ENCODE results near the gene ATG12.

The ATG12 gene

DNA sequence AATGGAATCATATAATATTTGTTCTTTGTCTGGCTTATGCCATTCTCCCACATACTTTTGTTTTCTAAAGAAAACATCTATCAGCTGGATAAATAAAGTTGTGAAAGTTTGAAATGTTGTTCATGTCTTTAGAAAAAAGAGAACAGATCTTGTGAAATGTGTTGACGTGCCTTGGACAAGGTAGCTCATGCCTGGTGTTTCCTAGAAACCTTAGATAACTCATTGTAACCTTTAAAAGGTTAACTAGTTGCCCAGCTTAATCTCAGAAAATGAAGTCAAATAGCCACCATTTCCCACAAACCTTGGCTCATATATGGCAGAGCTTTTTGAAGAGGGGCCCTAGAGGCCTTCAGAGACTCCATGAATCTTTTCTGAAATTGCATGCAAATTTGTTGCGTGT is 40.2 kb downstream of the ATG12 start:
- Histone ChIP-seq H3K36me3 (ENCODE audit: low read depth) (no peaks in the 10 kb centered on the region), H3K27ac (ENCODE audit: poor library complexity, severe bottlenecking) (no peak overlapping the region), H3K27me3 (ENCODE audit: insufficient read depth, poor library complexity, severe bottlenecking) (no peaks in the 10 kb centered on the region), H3K4me3 (ENCODE audit: severe bottlenecking) (no peak overlapping the region), H3K9me3 (ENCODE audit: severe bottlenecking) (no peaks in the 10 kb centered on the region), H3K4me1 (ENCODE audit: insufficient read depth, poor library complexity, severe bottlenecking) (no peaks in the 10 kb centered on the region)
- no peak for DNase-seq (ENCODE audit: low spot score)
- TF ChIP-seq, protein P1, sequence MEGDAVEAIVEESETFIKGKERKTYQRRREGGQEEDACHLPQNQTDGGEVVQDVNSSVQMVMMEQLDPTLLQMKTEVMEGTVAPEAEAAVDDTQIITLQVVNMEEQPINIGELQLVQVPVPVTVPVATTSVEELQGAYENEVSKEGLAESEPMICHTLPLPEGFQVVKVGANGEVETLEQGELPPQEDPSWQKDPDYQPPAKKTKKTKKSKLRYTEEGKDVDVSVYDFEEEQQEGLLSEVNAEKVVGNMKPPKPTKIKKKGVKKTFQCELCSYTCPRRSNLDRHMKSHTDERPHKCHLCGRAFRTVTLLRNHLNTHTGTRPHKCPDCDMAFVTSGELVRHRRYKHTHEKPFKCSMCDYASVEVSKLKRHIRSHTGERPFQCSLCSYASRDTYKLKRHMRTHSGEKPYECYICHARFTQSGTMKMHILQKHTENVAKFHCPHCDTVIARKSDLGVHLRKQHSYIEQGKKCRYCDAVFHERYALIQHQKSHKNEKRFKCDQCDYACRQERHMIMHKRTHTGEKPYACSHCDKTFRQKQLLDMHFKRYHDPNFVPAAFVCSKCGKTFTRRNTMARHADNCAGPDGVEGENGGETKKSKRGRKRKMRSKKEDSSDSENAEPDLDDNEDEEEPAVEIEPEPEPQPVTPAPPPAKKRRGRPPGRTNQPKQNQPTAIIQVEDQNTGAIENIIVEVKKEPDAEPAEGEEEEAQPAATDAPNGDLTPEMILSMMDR (IDR thresholded peaks at IDR 0.05; ENCODE audit: poor library complexity, severe bottlenecking), result no peak
- ATAC-seq (ENCODE audit: low read depth), result no peak

DNA sequence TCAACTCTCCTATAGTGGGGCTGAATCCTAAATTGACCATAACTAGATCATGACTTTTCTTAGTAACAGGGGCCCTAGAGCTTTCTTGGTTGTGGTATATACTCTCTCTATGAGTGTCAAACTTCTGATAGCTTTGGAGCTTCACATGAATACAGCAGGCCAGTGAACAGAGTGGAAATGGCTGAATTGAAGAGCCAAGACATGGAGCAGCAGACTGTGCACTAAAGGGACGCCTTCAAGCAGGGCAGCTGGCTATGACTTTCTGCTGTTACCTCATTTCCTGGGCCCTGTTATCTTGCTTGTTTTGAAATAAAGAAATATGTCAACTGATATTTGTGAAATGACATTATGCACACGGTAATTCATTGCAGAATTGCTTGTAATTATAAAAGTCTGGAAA is 41.3 kb downstream of the ATG12 start:
- Histone ChIP-seq H3K4me1 (ENCODE audit: insufficient read depth, poor library complexity, severe bottlenecking) (no peaks in the 10 kb centered on the region), H3K27me3 (ENCODE audit: insufficient read depth, poor library complexity, severe bottlenecking) (peaks cover 3% of the 10 kb centered on the region), H3K36me3 (ENCODE audit: low read depth) (no peaks in the 10 kb centered on the region), H3K27ac (ENCODE audit: poor library complexity, severe bottlenecking) (no peak overlapping the region), H3K9me3 (ENCODE audit: severe bottlenecking) (no peaks in the 10 kb centered on the region), H3K4me3 (ENCODE audit: severe bottlenecking) (no peak overlapping the region)
- no peak for ATAC-seq (ENCODE audit: low read depth)
- DNase-seq (ENCODE audit: low spot score), result no peak
- TF ChIP-seq, protein P1 (IDR thresholded peaks at IDR 0.05; ENCODE audit: poor library complexity, severe bottlenecking), result no peak

DNA sequence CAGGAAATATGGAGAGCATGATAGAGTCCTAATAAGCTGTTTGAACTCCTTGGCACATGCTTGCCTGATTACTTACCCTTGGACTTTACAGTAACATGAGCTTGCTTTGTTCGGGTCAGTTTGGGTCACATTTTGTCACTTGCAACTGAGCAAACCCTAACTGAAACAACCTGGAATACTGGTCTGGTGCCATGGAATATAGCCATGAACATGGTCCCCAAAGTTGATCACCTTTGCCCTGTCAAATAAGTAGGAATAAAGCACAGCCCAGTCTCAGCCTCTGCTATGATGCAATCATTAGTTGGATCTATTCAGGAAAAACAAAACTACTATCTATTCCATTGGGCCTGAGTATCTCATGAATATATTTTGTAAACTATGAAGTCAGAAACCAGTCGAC is 43.1 kb downstream of the ATG12 start:
- H3K4me3 ChIP-seq (ENCODE audit: severe bottlenecking), result no peak overlapping the region
- H3K9me3 ChIP-seq (ENCODE audit: severe bottlenecking), result no peaks in the 10 kb centered on the region
- no peak for DNase-seq (ENCODE audit: low spot score)
- TF ChIP-seq, protein P1 (IDR thresholded peaks at IDR 0.05; ENCODE audit: poor library complexity, severe bottlenecking), result no peak
- H3K4me1 ChIP-seq (ENCODE audit: insufficient read depth, poor library complexity, severe bottlenecking), result no peaks in the 10 kb centered on the region
- H3K27me3 ChIP-seq (ENCODE audit: insufficient read depth, poor library complexity, severe bottlenecking), result peaks cover 3% of the 10 kb centered on the region
- no peak for ATAC-seq (ENCODE audit: low read depth)
- H3K36me3 ChIP-seq (ENCODE audit: low read depth), result no peaks in the 10 kb centered on the region
- H3K27ac ChIP-seq (ENCODE audit: poor library complexity, severe bottlenecking), result no peak overlapping the region

DNA sequence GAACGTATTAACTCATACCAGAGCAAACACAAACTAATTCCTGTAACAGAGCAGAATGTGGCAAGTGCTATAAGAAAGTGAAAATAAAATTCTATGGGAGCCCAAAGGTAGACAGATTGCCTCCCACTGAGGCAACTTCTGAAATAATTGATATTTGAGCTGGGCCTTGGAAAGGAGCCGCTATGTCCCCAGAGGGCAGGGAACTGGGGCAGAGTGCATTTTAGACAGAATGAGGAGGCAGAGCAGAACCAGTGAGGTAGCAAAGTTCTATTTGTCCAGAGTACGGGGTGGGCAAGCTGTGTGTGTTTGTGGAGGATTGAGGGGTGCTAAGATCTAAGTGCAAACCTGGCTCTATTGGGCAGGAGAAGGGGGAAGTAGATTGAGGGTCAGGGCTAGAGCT is 44.7 kb downstream of the ATG12 start:
- no peak overlapping the region for H3K27ac ChIP-seq (ENCODE audit: poor library complexity, severe bottlenecking)
- H3K9me3 ChIP-seq (ENCODE audit: severe bottlenecking), result no peaks in the 10 kb centered on the region
- TF ChIP-seq, protein P1 (IDR thresholded peaks at IDR 0.05; ENCODE audit: poor library complexity, severe bottlenecking), result no peak

DNA sequence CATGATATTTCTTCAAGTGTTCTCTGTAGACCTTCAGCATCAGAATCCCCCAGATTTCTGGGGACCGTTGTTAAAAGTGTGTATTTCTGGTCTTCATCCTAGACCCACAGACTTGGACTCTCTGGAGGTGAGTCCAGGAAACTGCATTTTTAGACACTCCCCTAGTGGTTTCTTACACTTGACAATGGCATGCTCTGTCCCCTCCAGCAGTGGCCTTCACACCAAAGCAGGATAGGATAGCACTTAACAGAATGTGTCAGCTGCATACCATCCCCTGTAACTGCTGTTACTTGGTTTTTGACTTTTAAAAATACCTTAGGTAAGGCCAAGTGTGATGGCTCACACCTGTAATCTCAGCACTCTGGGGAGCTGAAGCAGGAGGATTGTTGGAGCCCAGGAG is 45.7 kb downstream of the ATG12 start:
- Histone ChIP-seq H3K4me1 (ENCODE audit: insufficient read depth, poor library complexity, severe bottlenecking) (no peaks in the 10 kb centered on the region), H3K4me3 (ENCODE audit: severe bottlenecking) (no peak overlapping the region), H3K36me3 (ENCODE audit: low read depth) (no peaks in the 10 kb centered on the region), H3K27ac (ENCODE audit: poor library complexity, severe bottlenecking) (no peak overlapping the region), H3K9me3 (ENCODE audit: severe bottlenecking) (no peaks in the 10 kb centered on the region), H3K27me3 (ENCODE audit: insufficient read depth, poor library complexity, severe bottlenecking) (peaks cover 11% of the 10 kb centered on the region)
- DNase-seq (ENCODE audit: low spot score), result no peak
- TF ChIP-seq, protein P1 (IDR thresholded peaks at IDR 0.05; ENCODE audit: poor library complexity, severe bottlenecking), result no peak
- no peak for ATAC-seq (ENCODE audit: low read depth)

More for the DNA sequence above, 44.7 kb downstream of the ATG12 start:
- H3K4me1 ChIP-seq (ENCODE audit: insufficient read depth, poor library complexity, severe bottlenecking), result no peaks in the 10 kb centered on the region
- no peak for DNase-seq (ENCODE audit: low spot score)
- H3K36me3 ChIP-seq (ENCODE audit: low read depth), result no peaks in the 10 kb centered on the region
- H3K4me3 ChIP-seq (ENCODE audit: severe bottlenecking), result no peak overlapping the region
- H3K27me3 ChIP-seq (ENCODE audit: insufficient read depth, poor library complexity, severe bottlenecking), result peaks cover 9% of the 10 kb centered on the region
- ATAC-seq (ENCODE audit: low read depth), result no peak

Data from RWPE2 (cell line).